Bronchial epithelial cell (primary cell): Measurements from ENCODE around the gene SVBP. TPM values are rescaled to one million over a fixed set of nuclear protein-coding genes. Genes with fewer than 3 reads are reported as not detected.

Experiments
- DNase-seq: peaks from one replicate; pipeline ENCODE4 v3.0.0-alpha.2; 2010; ENCODE audit warnings: low read depth
- FAIRE-seq: peaks from 2 replicates; lab custom pipeline; 2011; peaks lifted over from hg19 to GRCh38; lab: Jason Lieb, UNC
- H3K27me3 ChIP-seq: 2 replicates; pipeline ENCODE4 v1.5.1; 2011; ENCODE audit warnings: low read length; ENCODE audit not compliant: control insufficient read depth, insufficient read depth
- H3K36me3 ChIP-seq: 2 replicates; pipeline ENCODE4 v1.5.1; 2011; ENCODE audit warnings: low read length; ENCODE audit not compliant: control insufficient read depth, insufficient read depth
- H3K4me3 ChIP-seq: 2 replicates; pipeline ENCODE4 v1.5.1; 2011; ENCODE audit warnings: mild to moderate bottlenecking, low read depth, low read length, control low read depth
- CTCF ChIP-seq: IDR thresholded peaks from 2 replicates; pipeline ENCODE4 v1.5.1; 2011; ENCODE audit warnings: mild to moderate bottlenecking, moderate library complexity, low read length, control low read depth, inconsistent platforms; ENCODE audit not compliant: insufficient read depth, severe bottlenecking
- total RNA-seq: library from RNA; depleted of rRNA; stranded (reverse); fragments of >200 nt; gene quantifications from 2 replicates; pipeline ENCODE4 v1.2.1, GENCODE V29; 2014

Gene SVBP
- total RNA-seq, 1 donor from 2014 or later: 18.2 TPM

GRCh38 chr1:42853116-42853884, 36.1 kb upstream of the SVBP start:
- H3K4me3 ChIP-seq: no peak overlapping the region
- TF ChIP-seq CTCF: no peak
- FAIRE-seq (no peak), DNase-seq (no peak)
- peaks cover 1% of the 10 kb centered on the region for H3K36me3 ChIP-seq
- H3K27me3 ChIP-seq: no peaks in the 10 kb centered on the region

- H3K27me3 ChIP-seq: no peaks in the 10 kb centered on the region
- DNase-seq (no peak), FAIRE-seq (no peak)
- H3K36me3 ChIP-seq: peaks cover 1% of the 10 kb centered on the region
- no peak for TF ChIP-seq CTCF
- no peak overlapping the region for H3K4me3 ChIP-seq
These were observed 35.4 kb upstream of the SVBP start for GRCh38 chr1:42852608-42852980.

GRCh38 chr1:42851960-42852607, 34.9 kb upstream of the SVBP start:
- no peak for FAIRE-seq
- H3K36me3 ChIP-seq: peaks cover 1% of the 10 kb centered on the region
- DNase-seq: no peak
- H3K27me3 ChIP-seq: no peaks in the 10 kb centered on the region
- TF ChIP-seq CTCF: no peak
- H3K4me3 ChIP-seq: no peak overlapping the region

- no peak overlapping the region for H3K4me3 ChIP-seq
- FAIRE-seq: no peak
- no peaks in the 10 kb centered on the region for H3K27me3 ChIP-seq
- no peak for DNase-seq
- TF ChIP-seq CTCF: no peak
- H3K36me3 ChIP-seq: peaks cover 1% of the 10 kb centered on the region
These were observed 34.2 kb upstream of the SVBP start for GRCh38 chr1:42851420-42851819.

- Histone ChIP-seq H3K27me3 (no peaks in the 10 kb centered on the region), H3K36me3 (peaks cover 1% of the 10 kb centered on the region), H3K4me3 (no peak overlapping the region)
- no peak for TF ChIP-seq CTCF
- no peak for FAIRE-seq
- DNase-seq: no peak
These were observed 32.7 kb upstream of the SVBP start for GRCh38 chr1:42849944-42850343.
